IMR-90 (cell line): ENCODE results near the gene HOXC13. TPM values are rescaled to one million over a fixed set of nuclear protein-coding genes. Genes with fewer than 3 reads are reported as not detected.

Experiments used
- ATAC-seq: fragments of 200-7000 bp; cut with Tn5 transposase; 2 replicates; pipeline ENCODE4 v1.9.1; 2020; ENCODE audit warnings: low read depth, mild to moderate bottlenecking, moderate library complexity
- BruUV-seq: library from RNA; stranded (reverse); fragments of 400-500 nt; replicated peaks from 2 replicates; lab custom pipeline; 2021; lab: Mats Ljungman, UMichigan
- CTCF ChIA-PET: fragments of 300-600 bp; formaldehyde crosslinking; extraction: SDS; loops from one replicate; lab custom pipeline; 2021; ENCODE audit warnings: antibody characterized with exemption; lab: Yijun Ruan, JAX
- POLR2A ChIA-PET: fragments of 300-600 bp; sonication (Branson Sonifier 250); formaldehyde crosslinking; loops from one replicate; lab custom pipeline; 2022; ENCODE audit warnings: antibody characterized with exemption; ENCODE audit not compliant: unreplicated experiment; lab: Charles Lee
- DNase-seq: peaks from one replicate; pipeline ENCODE4 v3.0.0; 2013
- H2AFZ ChIP-seq: replicated peaks from 2 replicates; pipeline ENCODE3; 2013; ENCODE audit warnings: low read length, mild to moderate bottlenecking; ENCODE audit not compliant: poor library complexity
- H2AK5ac ChIP-seq: 2 replicates; pipeline ENCODE4 v1.6.1; 2013; ENCODE audit warnings: low read depth, low read length, inconsistent platforms
- H2AK9ac ChIP-seq: replicated peaks from 2 replicates; pipeline ENCODE3; 2013; ENCODE audit warnings: mild to moderate bottlenecking, low read depth, low read length, moderate library complexity; ENCODE audit not compliant: poor library complexity
- H2BK120ac ChIP-seq: 2 replicates; pipeline ENCODE4 v1.6.1; 2013; ENCODE audit warnings: low read depth, low read length, inconsistent platforms
- H2BK15ac ChIP-seq: 3 replicates; pipeline ENCODE4 v1.6.1; 2013; ENCODE audit warnings: low read depth, low read length, inconsistent platforms
- H2BK20ac ChIP-seq: 2 replicates; pipeline ENCODE4 v1.6.1; 2013; ENCODE audit warnings: low read depth, mild to moderate bottlenecking, inconsistent platforms, low read length, moderate library complexity
- H2BK5ac ChIP-seq: 2 replicates; pipeline ENCODE4 v1.6.1; 2013; ENCODE audit warnings: mild to moderate bottlenecking, low read depth, low read length, inconsistent platforms; ENCODE audit not compliant: poor library complexity, severe bottlenecking
- H3K14ac ChIP-seq: replicated peaks from 2 replicates; pipeline ENCODE4 v1.6.1; 2013; ENCODE audit warnings: low read depth, low read length, inconsistent platforms
- H3K18ac ChIP-seq: 2 replicates; pipeline ENCODE4 v1.6.1; 2013; ENCODE audit warnings: low read depth, low read length, control low read depth
- H3K23ac ChIP-seq: 2 replicates; pipeline ENCODE4 v1.6.1; 2013; ENCODE audit warnings: low read depth, low read length, inconsistent platforms
- H3K27ac ChIP-seq: 2 replicates; pipeline ENCODE4 v1.5.1; 2013; ENCODE audit warnings: mild to moderate bottlenecking, control low read depth, low read length; ENCODE audit not compliant: insufficient read depth
- H3K27me3 ChIP-seq: 2 replicates; pipeline ENCODE4 v1.6.1; 2013; ENCODE audit warnings: low read length; ENCODE audit not compliant: control insufficient read depth, insufficient read depth
- H3K36me3 ChIP-seq: 2 replicates; pipeline ENCODE4 v1.6.1; 2013; ENCODE audit warnings: low read length, mixed read lengths; ENCODE audit not compliant: control insufficient read depth, insufficient read depth
- H3K4ac ChIP-seq: 2 replicates; pipeline ENCODE4 v1.6.1; 2013; ENCODE audit warnings: low read depth, low read length, inconsistent platforms
- H3K4me1 ChIP-seq: 2 replicates; pipeline ENCODE4 v1.6.1; 2013; ENCODE audit warnings: low read length, mixed read lengths; ENCODE audit not compliant: control insufficient read depth, insufficient read depth
- H3K4me2 ChIP-seq: 2 replicates; pipeline ENCODE4 v1.6.1; 2013; ENCODE audit warnings: low read depth, mild to moderate bottlenecking, control low read depth, low read length, moderate library complexity
- H3K4me3 ChIP-seq: 2 replicates; pipeline ENCODE4 v1.5.1; 2013; ENCODE audit warnings: low read depth, mild to moderate bottlenecking, control low read depth, low read length, moderate library complexity; ENCODE audit not compliant: insufficient read depth
- H3K56ac ChIP-seq: 2 replicates; pipeline ENCODE4 v1.6.1; 2013; ENCODE audit warnings: low read length, inconsistent platforms; ENCODE audit not compliant: insufficient read depth; ENCODE audit errors: extremely low read depth
- H3K79me1 ChIP-seq, 2 experiments: 2 replicates each; pipeline ENCODE4 v1.6.1; 2013; ENCODE audit warnings: low read length in 2 of 2, inconsistent platforms in 1 of 2, low read depth in 1 of 2
- H3K9ac ChIP-seq: 2 replicates; pipeline ENCODE4 v1.6.1; 2013; ENCODE audit warnings: low read depth, low read length, control low read depth
- H3K9me1 ChIP-seq: 2 replicates; pipeline ENCODE4 v1.6.1; 2013; ENCODE audit warnings: low read length, inconsistent platforms; ENCODE audit not compliant: insufficient read depth
- H3K9me3 ChIP-seq: 2 replicates; pipeline ENCODE4 v1.6.1; 2013; ENCODE audit warnings: low read length; ENCODE audit not compliant: control insufficient read depth, insufficient read depth
- H4K20me1 ChIP-seq: 2 replicates; pipeline ENCODE4 v1.6.1; 2013; ENCODE audit warnings: low read length, inconsistent platforms; ENCODE audit not compliant: insufficient read depth
- H4K5ac ChIP-seq: 2 replicates; pipeline ENCODE4 v1.6.1; 2013; ENCODE audit warnings: mild to moderate bottlenecking, low read depth, low read length, control low read depth
- H4K8ac ChIP-seq, 2 experiments: 2 replicates each; pipeline ENCODE4 v1.6.1; 2013; ENCODE audit warnings: low read depth in 2 of 2, low read length in 2 of 2, control low read depth in 1 of 2, inconsistent platforms in 1 of 2
- H4K91ac ChIP-seq: 2 replicates; pipeline ENCODE4 v1.6.1; 2013; ENCODE audit warnings: low read depth, low read length, inconsistent platforms; ENCODE audit not compliant: insufficient read depth
- CHD1 ChIP-seq: IDR thresholded peaks from 2 replicates; pipeline ENCODE4 v1.6.1; 2012; ENCODE audit warnings: low read depth, low read length, improper control_type of control experiment
- FOS ChIP-seq: fragments of 150-350 bp; IDR thresholded peaks from 2 replicates; pipeline ENCODE4 v1.6.1; 2016; ENCODE audit warnings: low read depth, low read length
- MAFK ChIP-seq: IDR thresholded peaks from 2 replicates; pipeline ENCODE4 v1.6.1; 2012; ENCODE audit warnings: low read depth, low read length, improper control_type of control experiment
- MXI1 ChIP-seq: IDR thresholded peaks from 2 replicates; pipeline ENCODE4 v1.6.1; 2012; ENCODE audit warnings: low read depth, mild to moderate bottlenecking, low read length, moderate library complexity, borderline replicate concordance
- POLR2A ChIP-seq: IDR thresholded peaks from 2 replicates; pipeline ENCODE4 v1.6.1; 2012; ENCODE audit warnings: mild to moderate bottlenecking, low read depth, low read length
- RAD21 ChIP-seq: IDR thresholded peaks from 2 replicates; pipeline ENCODE4 v1.6.1; 2012; ENCODE audit warnings: low read length, improper control_type of control experiment
- WGBS, 2 experiments: methylation state at CpG; one replicate each; pipeline versions ENCODE4 v1.1.5 to v1.1.7; 2013; ENCODE audit warnings: missing lambda C conversion rate in 2 of 2; ENCODE audit not compliant: insufficient read length in 1 of 2; ENCODE audit errors: extremely low coverage in 2 of 2; 5-methylcytosine and 5-hydroxymethylcytosine counted together
- dilution Hi-C: fragments of 300-500 bp; cut with HindIII; formaldehyde crosslinking; loops from one replicate; pipeline ENCODE4 v1.14.3; 2018; ENCODE audit warnings: low sequenced_read_pairs; ENCODE audit not compliant: unreplicated experiment
- in situ Hi-C: fragments of 300-500 bp; cut with MboI; formaldehyde crosslinking; loops from 3 replicates; pipeline ENCODE4 v1.14.3; 2019; ENCODE audit warnings: low sequenced_read_pairs, inconsistent platforms, mixed read lengths
- intact Hi-C: fragments of 100-400 bp; cut with micrococcal nuclease; formaldehyde crosslinking; loops from 2 replicates; pipeline ENCODE4 v1.10.0; 2022
- polyA plus RNA-seq, 3 experiments: library from polyadenylated mRNA; depleted of rRNA; stranded (reverse); fragments of >200 nt; gene quantifications; 2 replicates each; pipeline ENCODE4 v1.2.3, GENCODE V29; 2012; ENCODE audit warnings: low replicate concordance in 1 of 3
- total RNA-seq: library from RNA; depleted of rRNA; stranded (reverse); fragments of >200 nt; gene quantifications from 2 replicates; pipeline ENCODE4 v1.2.3, GENCODE V29; 2012

HOXC13 gene
- total and polyA plus RNA-seq, 2 of the 4 experiments (the other 2 are of a cell fraction), result not detected

- H3K18ac ChIP-seq, result no peak overlapping the region
- H3K9ac ChIP-seq, result no peak overlapping the region
- CTCF ChIA-PET, result no interaction called here
- POLR2A ChIA-PET, result no interaction called here
- intact Hi-C loops (no loop called here), in situ Hi-C loops (no loop called here), dilution Hi-C loops (no loop called here)
- no peaks in the 10 kb centered on the region for H4K20me1 ChIP-seq
- no peak overlapping the region for H2BK5ac ChIP-seq
- peak overlapping the region; percentile 1 for H2AFZ ChIP-seq
- no peak overlapping the region for H3K4me3 ChIP-seq
- H3K56ac ChIP-seq, result no peak overlapping the region
- H3K4me2 ChIP-seq, result no peak overlapping the region
- no peak overlapping the region for H3K23ac ChIP-seq
- no peak overlapping the region for H2BK15ac ChIP-seq
- no peak overlapping the region for H2BK120ac ChIP-seq
- BruUV-seq, result no TSS peak
- 2% methylated on average over 44 of the region's 72 CpGs; no CpG with 5 or more reads in 1 of the 2 experiments for WGBS, 2 experiments
- no peaks in the 10 kb centered on the region for H3K4me1 ChIP-seq
- H4K8ac ChIP-seq, result no peak overlapping the region
- peaks cover 7% of the 10 kb centered on the region for H3K9me3 ChIP-seq
- peaks cover 93% of the 10 kb centered on the region for H3K27me3 ChIP-seq
- H3K9me1 ChIP-seq, result no peaks in the 10 kb centered on the region
- H3K79me1 ChIP-seq, result no peaks in the 10 kb centered on the region
- no peak for TF ChIP-seq POLR2A
- TF ChIP-seq RAD21, result no peak
- no peak for TF ChIP-seq MXI1
- no peak for TF ChIP-seq CHD1
- no peak for TF ChIP-seq FOS
- no peak for TF ChIP-seq MAFK
- H4K5ac ChIP-seq, result no peak overlapping the region
- no peak overlapping the region for H4K91ac ChIP-seq
- ATAC-seq (no peak; the same call in 1 of the 2 replicates), DNase-seq (no peak)
- H3K27ac ChIP-seq, result no peak overlapping the region
- H2AK5ac ChIP-seq, result no peak overlapping the region
- no peaks in the 10 kb centered on the region for H3K36me3 ChIP-seq
- no peak overlapping the region for H3K14ac ChIP-seq
- no peak overlapping the region for H2BK20ac ChIP-seq
- H3K4ac ChIP-seq, result no peak overlapping the region
- no peak overlapping the region for H2AK9ac ChIP-seq
Observed at GRCh38 chr12:53961025-53961761, 22.6 kb downstream of the HOXC13 start.
